Measurements from ENCODE around the gene EFNA3. TPM values are rescaled to one million over a fixed set of nuclear protein-coding genes. Genes with fewer than 3 reads are reported as not detected.

Gene EFNA3
- total RNA-seq, 4 donors from 2014 or later: 0.55 to 1.8 (median 1.6) TPM; not detected in 1

DNA sequence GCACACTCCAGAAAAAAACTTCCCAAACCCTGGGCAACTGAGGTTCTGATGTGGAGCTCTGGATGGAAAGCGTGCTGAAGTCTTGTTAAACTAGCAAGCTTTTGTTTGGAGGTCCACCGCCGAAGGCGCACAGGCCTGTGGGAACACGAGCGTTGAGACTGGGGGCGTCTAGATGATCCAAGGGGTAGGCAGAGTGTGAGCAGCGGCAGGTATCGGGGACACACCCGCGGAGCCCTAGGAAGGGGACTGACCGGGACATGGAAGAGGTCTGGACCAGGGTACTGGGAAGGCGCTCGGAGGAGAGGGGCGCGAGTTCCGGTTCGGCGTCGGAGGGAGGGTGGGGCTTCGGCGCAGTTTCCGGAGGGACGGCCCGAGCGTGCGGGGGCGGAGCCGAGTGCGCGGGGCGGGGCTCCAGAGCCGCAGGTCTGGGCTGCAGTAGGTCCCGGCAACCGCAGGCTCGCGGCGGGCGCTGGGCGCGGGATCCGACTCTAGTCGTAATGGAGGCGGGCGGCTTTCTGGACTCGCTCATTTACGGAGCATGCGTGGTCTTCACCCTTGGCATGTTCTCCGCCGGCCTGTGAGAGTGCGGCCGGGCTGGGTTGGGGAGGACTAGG lies 56.9 kb downstream of the EFNA3 start, which contains the start of gene SLC50A1:
Gene SLC50A1, plus strand, starts transcription at position 438 of the 614 bp plus-strand sequence. Its CDS starts 60 bp downstream, at position 498.
- H3K4me1 ChIP-seq: peaks cover 55 to 61% of the 10 kb centered on the region in 2 donors
- TF ChIP-seq, protein P1, sequence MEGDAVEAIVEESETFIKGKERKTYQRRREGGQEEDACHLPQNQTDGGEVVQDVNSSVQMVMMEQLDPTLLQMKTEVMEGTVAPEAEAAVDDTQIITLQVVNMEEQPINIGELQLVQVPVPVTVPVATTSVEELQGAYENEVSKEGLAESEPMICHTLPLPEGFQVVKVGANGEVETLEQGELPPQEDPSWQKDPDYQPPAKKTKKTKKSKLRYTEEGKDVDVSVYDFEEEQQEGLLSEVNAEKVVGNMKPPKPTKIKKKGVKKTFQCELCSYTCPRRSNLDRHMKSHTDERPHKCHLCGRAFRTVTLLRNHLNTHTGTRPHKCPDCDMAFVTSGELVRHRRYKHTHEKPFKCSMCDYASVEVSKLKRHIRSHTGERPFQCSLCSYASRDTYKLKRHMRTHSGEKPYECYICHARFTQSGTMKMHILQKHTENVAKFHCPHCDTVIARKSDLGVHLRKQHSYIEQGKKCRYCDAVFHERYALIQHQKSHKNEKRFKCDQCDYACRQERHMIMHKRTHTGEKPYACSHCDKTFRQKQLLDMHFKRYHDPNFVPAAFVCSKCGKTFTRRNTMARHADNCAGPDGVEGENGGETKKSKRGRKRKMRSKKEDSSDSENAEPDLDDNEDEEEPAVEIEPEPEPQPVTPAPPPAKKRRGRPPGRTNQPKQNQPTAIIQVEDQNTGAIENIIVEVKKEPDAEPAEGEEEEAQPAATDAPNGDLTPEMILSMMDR (IDR thresholded peaks at IDR 0.05 in 4 of 5, conservative IDR thresholded peaks at IDR 0.05 in 1 of 5): peak; percentile 43 to 64 (median 59)
- TF ChIP-seq POLR2A (IDR thresholded peaks at IDR 0.05): peak; percentile 90 to 92
- DNase-seq: peak; percentile 87 to 93
- H3K27me3 ChIP-seq: no peaks in the 10 kb centered on the region
- H3K9me3 ChIP-seq: no peaks in the 10 kb centered on the region
- intact Hi-C loops (cut with DNase I; ENCODE audit: low total_unique reads): loop anchor here (2.0 to 10.0 kb wide), 4 partner anchors 37 to 731 kb away; partner anchors contain the start of genes IL6R, KRTCAP2, TRIM46 and UBE2Q1
- H3K4me3 ChIP-seq: peak within 1 kb of the TSS; percentile 82 to 93 (median 87)
- in situ Hi-C loops (cut with MboI; ENCODE audit: low sequenced_read_pairs in 4 of 4): no loop called here
- peaks cover 0 to 12% of the 10 kb centered on the region in 2 donors for H3K36me3 ChIP-seq
- peak; percentile 69 to 78 for ATAC-seq
- peak within 1 kb of the TSS; percentile 96 to 100 (median 98) for H3K27ac ChIP-seq

DNA sequence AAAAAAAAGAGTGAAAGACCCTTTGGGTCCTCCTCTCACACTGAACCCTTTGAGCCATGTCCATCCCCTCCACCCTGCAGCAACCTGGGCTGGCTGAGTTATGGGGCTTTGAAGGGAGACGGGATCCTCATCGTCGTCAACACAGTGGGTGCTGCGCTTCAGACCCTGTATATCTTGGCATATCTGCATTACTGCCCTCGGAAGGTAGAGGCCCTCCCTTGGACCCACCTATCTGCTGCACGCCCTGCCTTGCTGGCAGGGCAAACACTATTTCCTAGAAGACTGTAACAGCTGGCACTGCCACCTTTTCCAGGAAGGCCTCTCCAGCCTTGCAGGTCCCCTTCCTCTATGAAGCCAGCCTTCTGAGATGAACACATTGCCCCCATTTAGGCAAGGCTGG lies 58.1 kb downstream of the EFNA3 start:
- no peak for DNase-seq
- Histone ChIP-seq H3K4me3 (peak overlapping the region; percentile 82 to 93 (median 87)), H3K27ac (peak overlapping the region; percentile 96 to 100 (median 98)), H3K36me3 (peaks cover 0 to 5% of the 10 kb centered on the region in 2 donors), H3K27me3 (no peaks in the 10 kb centered on the region), H3K4me1 (peaks cover 46 to 50% of the 10 kb centered on the region in 2 donors), H3K9me3 (no peaks in the 10 kb centered on the region)
- TF ChIP-seq POLR2A (IDR thresholded peaks at IDR 0.05): no peak
- TF ChIP-seq, protein P1 (IDR thresholded peaks at IDR 0.05 in 4 of 5, conservative IDR thresholded peaks at IDR 0.05 in 1 of 5): no peak
- in situ Hi-C loops (cut with MboI; ENCODE audit: low sequenced_read_pairs in 4 of 4): no loop called here
- no peak for ATAC-seq
- intact Hi-C loops (cut with DNase I; ENCODE audit: low total_unique reads): loop anchor here (5.0 to 10.0 kb wide), 3 partner anchors 134 to 732 kb away; partner anchors contain the start of genes IL6R, UBE2Q1 and ZBTB7B

Other genes starting within 250 kb of the EFNA3 start
- 10 to 100 TPM in 3 of 4 donors, 1 to 10 TPM in 1; 5.0 to 30.0 (median 20.8) TPM for gene KCNN3, start 208.6 kb upstream of the EFNA3 start, total RNA-seq
- 1 to 10 TPM; 4.6 to 7.6 (median 6.1) TPM for gene PMVK, start 142.1 kb upstream of the EFNA3 start, total RNA-seq
- gene PBXIP1, start 122.7 kb upstream of the EFNA3 start, total RNA-seq: 100 to 1,000 TPM; 126 to 171 (median 165) TPM
- 10 to 100 TPM; 12.6 to 22.7 (median 17.8) TPM for gene PYGO2, start 117.1 kb upstream of the EFNA3 start, total RNA-seq
- gene SHC1, start 108.1 kb upstream of the EFNA3 start, total RNA-seq: 100 to 1,000 TPM in 1 of 4 donors, 10 to 100 TPM in 3; 27.4 to 135 (median 54.9) TPM
- 10 to 100 TPM in 1 of 4 donors, 1 to 10 TPM in 3; 3.6 to 15.7 (median 7.9) TPM for gene CKS1B, start 104.2 kb upstream of the EFNA3 start, total RNA-seq
- 10 to 100 TPM; 26.6 to 36.8 (median 31.7) TPM for gene FLAD1, start 95.5 kb upstream of the EFNA3 start, total RNA-seq
- not detected for gene LENEP, start 85.3 kb upstream of the EFNA3 start, total RNA-seq
- 100 to 1,000 TPM in 1 of 4 donors, 10 to 100 TPM in 3; 61.3 to 100 (median 73.1) TPM for gene ZBTB7B, start 76.0 kb upstream of the EFNA3 start, total RNA-seq
- gene DCST2, start 45.1 kb upstream of the EFNA3 start, total RNA-seq: not detected
- gene DCST1, start 45.0 kb upstream of the EFNA3 start, total RNA-seq: under 1 TPM in 2 of 4 donors, not detected in 2; 0.13 to 0.35 TPM
- 10 to 100 TPM; 30.3 to 42.8 (median 36.9) TPM for gene ADAM15, start 27.5 kb upstream of the EFNA3 start, total RNA-seq
- under 1 TPM; 0.41 to 0.87 (median 0.80) TPM for gene EFNA4, start 15.1 kb upstream of the EFNA3 start, total RNA-seq
- 10 to 100 TPM; 12.6 to 35.1 (median 14.4) TPM for gene EFNA1, start 49.0 kb downstream of the EFNA3 start, total RNA-seq
- 10 to 100 TPM in 1 of 4 donors, 1 to 10 TPM in 3; 3.5 to 11.4 (median 8.2) TPM for gene SLC50A1, start 57.0 kb downstream of the EFNA3 start, total RNA-seq
- 10 to 100 TPM in 3 of 4 donors, 1 to 10 TPM in 1; 7.3 to 69.5 (median 57.9) TPM for gene DPM3, start 61.7 kb downstream of the EFNA3 start, total RNA-seq
- gene KRTCAP2, start 94.5 kb downstream of the EFNA3 start, total RNA-seq: 100 to 1,000 TPM in 1 of 4 donors, 10 to 100 TPM in 3; 59.6 to 102 (median 91.6) TPM
- gene TRIM46, start 95.0 kb downstream of the EFNA3 start, total RNA-seq: not detected
- gene THBS3, start 129.1 kb downstream of the EFNA3 start, total RNA-seq: 1 to 10 TPM; 1.5 to 4.6 (median 3.3) TPM
- 10 to 100 TPM; 14.4 to 26.9 (median 24.6) TPM for gene MTX1, start 129.9 kb downstream of the EFNA3 start, total RNA-seq
- gene ENTREP3, start 176.6 kb downstream of the EFNA3 start, total RNA-seq: 10 to 100 TPM in 3 of 4 donors, 1 to 10 TPM in 1; 7.9 to 22.3 (median 18.8) TPM
- gene SCAMP3, start 183.5 kb downstream of the EFNA3 start, total RNA-seq: 100 to 1,000 TPM in 1 of 4 donors, 10 to 100 TPM in 3; 60.0 to 108 (median 79.3) TPM
- gene CLK2, start 194.7 kb downstream of the EFNA3 start, total RNA-seq: 10 to 100 TPM in 2 of 4 donors, 1 to 10 TPM in 2; 7.1 to 13.1 (median 9.8) TPM
- 1 to 10 TPM in 2 of 4 donors, under 1 TPM in 2; 0.18 to 1.5 (median 1.1) TPM for gene HCN3, start 198.6 kb downstream of the EFNA3 start, total RNA-seq
- not detected for gene PKLR, start 222.6 kb downstream of the EFNA3 start, total RNA-seq
- gene FDPS, start 230.0 kb downstream of the EFNA3 start, total RNA-seq: 10 to 100 TPM; 47.6 to 65.4 (median 49.1) TPM
- 10 to 100 TPM in 2 of 4 donors, 1 to 10 TPM in 2; 7.4 to 11.5 (median 9.4) TPM for gene RUSC1, start 242.1 kb downstream of the EFNA3 start, total RNA-seq

All from gastrocnemius medialis (tissue), 4 donors.